GM12874 (cell line): ENCODE results near the gene SNRNP48.

ENCODE experiments used
- TF ChIP-seq, protein P1 (sequence below): IDR thresholded peaks from 2 replicates; pipeline ENCODE4 v1.5.1; 2011; ENCODE audit warnings: low read depth, mild to moderate bottlenecking, control low read depth, low read length, moderate library complexity; ENCODE audit not compliant: insufficient read depth

SNRNP48 gene

DNA sequence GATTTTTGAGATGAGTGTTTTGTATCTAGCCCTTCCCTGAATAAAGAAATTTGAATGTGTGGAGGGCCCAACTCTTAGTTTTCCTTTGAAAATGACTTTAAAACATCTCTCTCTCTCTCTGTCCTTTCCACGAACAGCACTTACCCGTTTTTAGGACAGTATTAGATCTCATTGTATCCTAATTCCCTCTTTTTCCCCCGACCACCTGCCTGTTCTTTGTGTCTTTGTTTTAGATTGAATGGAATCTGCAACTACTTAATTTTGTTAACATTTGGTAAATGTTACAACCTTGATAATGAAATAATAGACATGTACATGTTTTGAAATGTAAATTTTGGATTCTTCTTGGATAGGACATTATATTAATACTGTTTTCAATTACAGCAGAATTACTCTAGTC, 45.4 kb upstream of the SNRNP48 start:
- TF ChIP-seq, protein P1, sequence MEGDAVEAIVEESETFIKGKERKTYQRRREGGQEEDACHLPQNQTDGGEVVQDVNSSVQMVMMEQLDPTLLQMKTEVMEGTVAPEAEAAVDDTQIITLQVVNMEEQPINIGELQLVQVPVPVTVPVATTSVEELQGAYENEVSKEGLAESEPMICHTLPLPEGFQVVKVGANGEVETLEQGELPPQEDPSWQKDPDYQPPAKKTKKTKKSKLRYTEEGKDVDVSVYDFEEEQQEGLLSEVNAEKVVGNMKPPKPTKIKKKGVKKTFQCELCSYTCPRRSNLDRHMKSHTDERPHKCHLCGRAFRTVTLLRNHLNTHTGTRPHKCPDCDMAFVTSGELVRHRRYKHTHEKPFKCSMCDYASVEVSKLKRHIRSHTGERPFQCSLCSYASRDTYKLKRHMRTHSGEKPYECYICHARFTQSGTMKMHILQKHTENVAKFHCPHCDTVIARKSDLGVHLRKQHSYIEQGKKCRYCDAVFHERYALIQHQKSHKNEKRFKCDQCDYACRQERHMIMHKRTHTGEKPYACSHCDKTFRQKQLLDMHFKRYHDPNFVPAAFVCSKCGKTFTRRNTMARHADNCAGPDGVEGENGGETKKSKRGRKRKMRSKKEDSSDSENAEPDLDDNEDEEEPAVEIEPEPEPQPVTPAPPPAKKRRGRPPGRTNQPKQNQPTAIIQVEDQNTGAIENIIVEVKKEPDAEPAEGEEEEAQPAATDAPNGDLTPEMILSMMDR: no peak

- TF ChIP-seq, protein P1: no peak
These were observed 44.5 kb upstream of the SNRNP48 start for GRCh38 chr6:7545316-7546019.

- TF ChIP-seq, protein P1: no peak
These were observed 44.0 kb upstream of the SNRNP48 start for GRCh38 chr6:7546020-7546369.

GRCh38 chr6:7546383-7546782, 43.6 kb upstream of the SNRNP48 start:
- TF ChIP-seq, protein P1: no peak

GRCh38 chr6:7546896-7547295, 43.1 kb upstream of the SNRNP48 start:
- TF ChIP-seq, protein P1: no peak

- TF ChIP-seq, protein P1: no peak
These were observed 42.7 kb upstream of the SNRNP48 start for GRCh38 chr6:7547315-7547714.

- TF ChIP-seq, protein P1: no peak
These were observed 39.6 kb upstream of the SNRNP48 start for GRCh38 chr6:7550433-7550801.
